Measurements from ENCODE around the gene PXDN.

Gene PXDN

GRCh38 chr2:1754046-1754445 lies 9.7 kb upstream of the PXDN start:
- no peak for DNase-seq (ENCODE audit: low read depth in 2 of 2)

DNA sequence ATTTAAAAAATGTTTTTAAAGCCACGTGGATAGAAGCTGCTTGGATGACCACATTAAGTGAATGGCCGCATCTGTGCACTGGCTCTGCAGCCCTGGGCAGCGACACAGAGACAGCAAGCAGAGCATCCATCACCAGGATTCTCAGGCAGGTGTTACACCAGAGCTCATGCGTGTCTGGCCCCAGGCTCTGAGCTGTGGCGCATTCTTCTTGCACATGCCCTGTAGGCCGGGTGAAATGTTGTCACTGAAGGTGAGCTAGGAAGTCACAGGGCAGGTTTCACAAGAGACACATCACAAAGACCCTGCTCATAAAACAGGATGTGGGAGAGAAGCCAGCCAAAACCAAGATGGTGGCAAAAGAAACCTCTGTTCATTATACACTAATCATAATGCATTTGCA lies 8.4 kb upstream of the PXDN start:
- DNase-seq (ENCODE audit: low read depth in 2 of 2), result no peak

DNA sequence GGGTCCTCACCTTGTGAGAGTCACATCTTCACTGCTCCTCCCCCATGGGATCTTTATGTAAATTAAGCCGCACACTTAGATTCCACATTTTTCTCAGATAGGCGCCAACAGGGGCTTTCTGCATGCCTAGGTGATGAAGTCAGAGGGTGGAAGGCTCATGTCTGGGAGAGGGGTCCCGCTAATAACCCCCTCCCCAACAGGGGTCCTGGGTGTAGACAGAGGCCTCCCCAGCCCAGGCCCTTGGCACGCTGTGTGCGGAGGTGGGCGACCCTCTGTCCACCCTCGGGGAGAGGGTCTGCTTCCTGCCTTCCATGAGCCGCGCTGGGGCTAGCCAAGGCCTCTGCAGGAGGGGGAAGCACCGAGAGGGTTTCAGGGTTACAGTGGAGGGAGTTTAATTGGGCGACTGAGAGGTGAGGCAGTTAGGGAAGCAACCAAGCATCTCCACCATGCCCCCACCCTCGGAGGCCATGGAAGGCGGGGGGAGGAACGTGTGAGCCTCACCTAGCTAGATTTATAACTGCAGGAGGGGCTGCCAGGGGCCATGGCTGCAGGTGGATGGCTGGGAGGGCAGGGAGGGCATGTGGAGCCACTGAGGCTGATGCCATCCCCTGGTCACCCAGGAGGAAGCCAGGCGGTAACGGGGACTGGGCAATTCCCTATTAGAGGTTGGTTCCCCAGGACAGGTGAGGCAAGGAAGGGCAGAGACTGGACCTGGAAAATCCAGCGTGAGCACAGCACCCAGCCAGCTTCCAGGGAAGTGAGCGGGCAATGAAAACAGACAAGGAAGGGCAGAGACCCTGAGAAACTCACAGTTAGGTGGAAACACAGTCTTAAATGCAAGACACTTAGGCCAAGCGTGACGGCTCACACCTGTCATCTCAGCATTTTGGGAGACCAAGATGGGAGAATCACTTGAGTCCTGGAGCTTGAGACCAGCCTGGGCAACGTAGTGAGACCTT lies 7.7 kb upstream of the PXDN start:
- no peak for DNase-seq (ENCODE audit: low read depth in 2 of 2)

DNA sequence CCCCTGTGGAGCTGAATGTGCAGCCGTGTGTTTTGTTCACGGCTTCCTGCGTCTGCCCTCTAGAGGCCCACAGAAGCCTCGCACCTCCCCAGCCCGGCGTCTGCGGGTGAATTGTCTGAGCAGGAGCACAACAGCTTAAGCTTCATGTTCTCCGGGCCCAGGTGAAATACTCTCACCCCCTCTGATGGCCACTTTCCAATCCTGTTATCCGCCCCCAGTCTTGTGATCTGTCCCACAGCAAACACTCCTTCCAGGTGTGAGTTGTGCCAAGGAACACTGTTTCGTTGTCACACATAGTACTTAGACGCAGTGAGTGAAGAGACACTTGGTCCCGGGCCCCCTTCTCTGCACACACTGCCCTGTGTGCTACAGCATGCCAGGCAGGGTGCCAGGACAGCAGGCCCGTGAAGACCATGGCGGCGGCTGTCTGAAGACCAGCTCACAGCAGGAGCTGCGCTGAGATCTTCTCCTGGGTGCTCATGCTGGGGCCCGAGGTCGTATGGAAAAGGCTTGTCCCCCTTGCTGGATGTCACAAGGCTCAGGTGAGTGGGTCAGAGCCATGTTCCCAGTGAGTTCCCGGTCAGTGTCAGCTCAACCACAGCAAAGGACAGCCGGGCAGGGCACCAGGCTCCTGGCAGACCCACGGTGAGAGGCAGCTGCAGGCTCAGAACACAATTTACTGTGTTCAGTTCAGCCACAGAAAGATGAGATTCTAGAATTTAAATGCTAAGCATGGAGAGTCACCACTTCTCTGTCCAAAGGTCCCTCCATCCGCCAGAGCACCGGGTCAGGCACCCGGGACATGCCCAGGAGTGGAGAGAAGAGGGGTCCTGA lies 6.8 kb upstream of the PXDN start:
- DNase-seq (ENCODE audit: low read depth in 2 of 2), result peak; percentile 25 to 42

- no peak for DNase-seq (ENCODE audit: low read depth in 2 of 2)
Observed at GRCh38 chr2:1750270-1750932, 6.1 kb upstream of the PXDN start.

DNA sequence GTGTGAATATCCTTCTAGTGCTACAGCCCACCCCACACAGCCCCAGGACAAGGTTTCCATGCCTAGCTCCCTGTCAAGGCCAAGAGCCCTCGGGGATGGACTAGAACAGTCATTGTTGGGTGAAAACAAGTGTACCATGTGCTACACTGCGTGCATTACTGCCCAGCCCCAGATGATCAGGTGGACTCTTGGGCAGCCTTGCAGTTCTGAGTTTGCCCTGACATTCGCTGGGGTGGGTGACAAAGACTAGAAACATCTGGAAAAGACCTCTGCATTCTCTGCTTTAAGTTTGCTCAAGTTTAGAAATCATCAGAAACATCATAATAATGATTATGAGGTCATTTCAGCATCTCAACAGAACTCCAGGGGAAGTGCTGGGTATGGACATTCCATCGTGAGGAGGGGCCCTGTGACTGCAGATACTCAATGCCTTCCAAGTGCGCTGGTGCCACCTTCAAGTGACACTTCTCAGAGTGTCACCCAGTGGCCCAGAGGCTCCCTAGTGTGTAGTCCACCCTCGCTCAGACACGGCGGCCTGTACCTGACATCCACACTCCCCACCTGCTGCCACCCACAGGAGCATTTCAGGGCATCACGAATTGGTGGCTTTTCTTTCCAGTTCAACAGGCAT lies 5.3 kb upstream of the PXDN start:
- no peak for DNase-seq (ENCODE audit: low read depth in 2 of 2)

GRCh38 chr2:1748741-1749488 lies 4.6 kb upstream of the PXDN start:
- DNase-seq (ENCODE audit: low read depth in 2 of 2), result no peak

DNA sequence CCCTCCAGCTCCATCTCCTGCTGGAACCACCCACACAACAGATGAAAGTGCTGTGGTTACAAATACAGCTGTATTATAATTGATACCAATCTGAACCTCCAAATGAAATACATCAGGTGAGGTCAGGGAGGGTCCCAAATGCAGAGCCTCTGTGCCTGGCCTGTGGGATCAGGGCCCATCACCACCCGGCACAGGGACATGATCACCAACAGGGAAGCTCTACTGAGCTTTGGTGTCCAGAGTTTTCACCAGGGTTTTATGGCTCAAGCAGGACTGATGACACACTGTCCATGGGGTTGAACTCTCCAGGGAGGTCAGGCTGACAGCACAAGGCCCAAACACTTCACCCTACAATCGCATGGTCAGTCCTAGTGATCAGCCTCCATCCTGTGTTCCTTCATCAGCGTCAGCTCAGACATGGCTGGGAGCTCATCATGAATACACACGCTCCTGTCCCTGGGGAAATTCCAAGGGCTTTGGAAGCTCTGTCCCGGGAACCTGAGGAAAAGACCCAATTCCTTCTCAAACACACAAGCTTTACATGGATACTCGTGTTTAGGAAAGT lies 3.9 kb upstream of the PXDN start:
- no peak for DNase-seq (ENCODE audit: low read depth in 2 of 2)

DNA sequence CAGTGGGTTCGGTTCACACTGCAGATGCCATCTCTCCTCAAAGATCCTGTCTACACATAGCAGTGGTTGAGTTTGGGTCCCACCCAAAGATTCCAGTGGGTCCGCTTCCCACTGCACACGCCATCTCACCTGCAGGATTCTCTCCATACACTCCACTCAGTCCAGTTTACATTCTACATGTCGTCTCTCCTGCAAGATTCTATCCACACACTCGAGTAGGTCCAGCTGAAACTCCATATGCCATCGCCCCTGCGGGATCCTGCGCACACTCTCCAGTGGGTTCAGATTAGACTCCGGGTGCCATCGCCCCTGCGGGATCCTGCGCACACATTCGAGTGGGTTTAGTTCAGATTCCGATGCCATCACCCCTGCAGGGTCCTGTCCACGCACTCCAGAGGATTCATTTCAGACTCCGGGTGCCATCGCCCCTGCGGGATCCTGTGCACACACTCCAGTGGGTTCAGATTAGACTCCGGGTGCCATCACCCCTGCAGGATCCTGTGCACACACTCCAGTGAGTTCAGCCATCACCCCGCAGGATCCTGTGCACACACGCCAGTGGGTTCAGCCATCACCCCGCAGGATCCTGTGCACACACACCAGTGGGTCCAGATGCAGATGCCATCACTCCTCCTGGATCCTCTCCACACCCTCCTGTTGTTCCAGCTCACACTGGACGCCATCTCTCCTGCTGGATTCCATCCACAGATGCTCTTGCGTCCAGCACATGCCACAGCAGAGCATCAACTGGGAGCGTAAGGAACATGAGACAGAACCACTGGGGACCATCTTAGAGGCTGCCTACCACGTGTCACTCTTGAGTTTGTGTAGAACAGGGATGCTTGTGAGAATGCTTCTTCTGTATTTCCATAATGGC lies 3.0 kb upstream of the PXDN start:
- no peak for DNase-seq (ENCODE audit: low read depth in 2 of 2)

- no peak for DNase-seq (ENCODE audit: low read depth in 2 of 2)
Observed at GRCh38 chr2:1746174-1747064, 2.1 kb upstream of the PXDN start.

GRCh38 chr2:1745171-1746023 lies 1.1 kb upstream of the PXDN start:
- DNase-seq (ENCODE audit: low read depth in 2 of 2), result no peak

GRCh38 chr2:1744151-1744445 lies 217 bp downstream of the PXDN start:
- no peak for DNase-seq (ENCODE audit: low read depth in 2 of 2)

- no peak for DNase-seq (ENCODE audit: low read depth in 2 of 2)
Observed at GRCh38 chr2:1743396-1744150, 742 bp downstream of the PXDN start.

DNA sequence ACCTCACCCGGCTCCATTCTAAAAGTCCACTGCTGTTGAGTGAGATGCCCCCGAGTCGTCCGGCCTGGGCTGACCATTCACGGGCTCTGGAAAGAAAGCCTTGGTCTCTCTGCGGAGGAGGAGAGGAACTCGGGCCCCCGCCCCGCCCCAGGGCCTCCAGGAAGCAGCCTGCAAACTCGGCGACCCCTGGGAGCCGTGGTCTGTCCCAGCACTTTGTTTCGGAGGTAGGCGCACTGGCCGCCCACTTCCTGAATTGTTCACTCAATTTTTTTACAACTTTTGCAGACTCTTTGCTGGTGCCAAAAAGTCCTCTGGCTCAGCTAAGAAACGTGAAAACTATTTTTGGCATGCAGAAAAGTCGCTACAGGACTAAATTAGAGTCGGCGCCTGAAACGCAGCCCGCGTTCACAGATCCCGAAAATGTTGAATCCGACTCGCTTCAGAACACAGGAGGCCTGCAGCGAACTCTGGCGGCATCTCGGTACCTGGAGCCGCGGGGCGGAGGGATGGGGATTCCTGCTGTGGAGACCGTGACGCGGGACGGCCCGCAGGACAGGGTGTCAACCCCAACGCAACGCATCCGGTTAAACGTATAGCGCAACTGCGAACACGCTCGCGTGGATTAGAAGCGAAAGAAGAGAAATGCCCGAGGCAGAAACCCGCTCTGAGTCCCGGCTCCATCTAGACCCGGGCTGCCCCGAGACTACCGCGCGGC lies 1.5 kb downstream of the PXDN start:
- DNase-seq (ENCODE audit: low read depth in 2 of 2), result no peak

DNA sequence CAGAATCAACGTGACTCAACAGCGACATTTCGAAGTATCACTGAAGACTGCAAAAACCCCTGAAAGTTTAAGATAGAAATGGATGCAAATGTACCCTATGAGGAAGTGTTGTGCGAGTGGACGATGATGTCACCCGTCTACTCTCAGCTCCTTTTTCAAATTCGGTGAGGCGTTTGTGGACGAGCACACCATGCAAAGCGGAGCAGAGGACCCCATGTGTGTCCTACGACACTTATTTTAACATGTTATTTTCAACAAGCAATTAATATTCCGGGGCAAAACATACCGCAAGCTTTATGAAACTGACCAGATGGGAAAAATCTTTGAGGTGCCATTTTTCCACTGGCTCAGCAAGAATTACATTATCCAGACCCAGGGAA lies 2.0 kb downstream of the PXDN start:
- no peak for DNase-seq (ENCODE audit: low read depth in 2 of 2)

GRCh38 chr2:1741851-1742250 lies 2.5 kb downstream of the PXDN start:
- no peak for DNase-seq (ENCODE audit: low read depth in 2 of 2)

All from stimulated activated CD4-positive, alpha-beta T cell treated with anti-CD3 and anti-CD28 coated beads, Interleukin-1b, Interleukin-23, amount 100 ng/mL, for 4 hours (primary cell).